HCT116 (cell line): ENCODE measurements around the gene HUNK. TPM values are rescaled to one million over a fixed set of nuclear protein-coding genes. Genes with fewer than 3 reads are reported as not detected.

ENCODE experiments used
- ATAC-seq: fragments of 200-7000 bp; cut with Tn5 transposase; 2 replicates; pipeline ENCODE4 v1.9.1; 2020; ENCODE audit warnings: mild to moderate bottlenecking, moderate library complexity
- BruUV-seq: library from RNA; stranded (reverse); fragments of 400-500 nt; replicated peaks from 2 replicates; lab custom pipeline; 2021; lab: Mats Ljungman, UMichigan
- CTCF ChIA-PET: fragments of 300-600 bp; sonication (Branson Sonifier 250); formaldehyde crosslinking; loops from one replicate; lab custom pipeline; 2021; ENCODE audit warnings: antibody characterized with exemption; lab: Charles Lee
- POLR2A ChIA-PET: fragments of 300-600, 350-600 bp; sonication (Branson Sonifier 250); formaldehyde crosslinking; loops from one replicate; lab custom pipeline; 2021; ENCODE audit warnings: antibody characterized with exemption; lab: Charles Lee
- RAD21 ChIA-PET, 2 experiments: fragments of 300-600 bp; sonication (Branson Sonifier 250); formaldehyde crosslinking; loops; one replicate each; lab custom pipeline; 2023; ENCODE audit warnings: low total read pairs in 2 of 2; ENCODE audit not compliant: uncharacterized antibody in 2 of 2, unreplicated experiment in 2 of 2, low non-redundant PET in 1 of 2; lab: Charles Lee
- DNase-seq: peaks from one replicate; pipeline ENCODE4 v3.0.0-alpha.2; 2010; ENCODE audit warnings: low read depth, low spot score
- H2AFZ ChIP-seq: fragments of 200-600 bp; shearing (Covaris generic), sonication (generic); 2 replicates; pipeline ENCODE4 v1.6.1; 2017; ENCODE audit warnings: low read depth, mixed run types, mixed read lengths, antibody characterized with exemption, low read length; ENCODE audit not compliant: poor library complexity, severe bottlenecking
- H3K27ac ChIP-seq: 2 replicates; pipeline ENCODE4 v1.5.1; 2012; ENCODE audit warnings: low read depth, low read length
- H3K27me3 ChIP-seq: fragments of 200-600 bp; sonication (generic); 2 replicates; pipeline ENCODE4 v1.6.1; 2016; ENCODE audit warnings: mixed run types, low read length, mixed read lengths; ENCODE audit not compliant: insufficient read depth
- H3K36me3 ChIP-seq, 2 experiments: fragments of 200-500 bp in 1 of 2; fragments of 200-600 bp in 1 of 2; sonication (Bioruptor generic) in 1 of 2; sonication (generic) in 1 of 2; 2 replicates each; pipeline versions ENCODE4 v1.5.1 to v1.6.1; 2014 to 2016; ENCODE audit warnings: low read length in 2 of 2, inconsistent platforms in 1 of 2, mixed read lengths in 1 of 2, mixed run types in 1 of 2; ENCODE audit not compliant: insufficient read depth in 2 of 2, control insufficient read depth in 1 of 2
- H3K4me1 ChIP-seq, 2 experiments: fragments of 200-600 bp in 1 of 2; sonication (generic) in 1 of 2; 2 replicates each; pipeline versions ENCODE4 v1.5.1 to v1.6.1; 2012 to 2017; ENCODE audit warnings: low read length in 2 of 2, inconsistent platforms in 1 of 2, mild to moderate bottlenecking in 1 of 2, mixed read lengths in 1 of 2, mixed run types in 1 of 2, moderate library complexity in 1 of 2; ENCODE audit not compliant: insufficient read depth in 2 of 2, control insufficient read depth in 1 of 2
- H3K4me2 ChIP-seq: fragments of 200-600 bp; sonication (generic); 2 replicates; pipeline ENCODE4 v1.6.1; 2017; ENCODE audit warnings: mixed run types, low read length, mixed read lengths
- H3K4me3 ChIP-seq, 2 experiments: fragments of 200-600 bp in 1 of 2; sonication (generic) in 1 of 2; replicated peaks in 1 of 2; 2 replicates each; pipeline ENCODE4 v1.5.1; 2011 to 2016; ENCODE audit warnings: low read length in 2 of 2, control low read depth in 1 of 2, low read depth in 1 of 2, mild to moderate bottlenecking in 1 of 2, mixed read lengths in 1 of 2, mixed run types in 1 of 2
- H3K79me2 ChIP-seq: fragments of 200-600 bp; sonication (generic); 2 replicates; pipeline ENCODE4 v1.6.1; 2017; ENCODE audit warnings: mild to moderate bottlenecking, mixed run types, low read length, moderate library complexity, mixed read lengths; ENCODE audit not compliant: insufficient read depth
- H3K9ac ChIP-seq: fragments of 200-600 bp; sonication (generic); 2 replicates; pipeline ENCODE4 v1.6.1; 2016; ENCODE audit warnings: low read length, mixed read lengths
- H3K9me2 ChIP-seq: fragments of 200-600 bp; sonication (generic), shearing (Covaris generic); 2 replicates; pipeline ENCODE4 v1.6.1; 2017; ENCODE audit warnings: mixed run types, mild to moderate bottlenecking, moderate library complexity; ENCODE audit not compliant: insufficient read depth
- H3K9me3 ChIP-seq, 2 experiments: fragments of 200-500 bp in 1 of 2; fragments of 200-600 bp in 1 of 2; sonication (Bioruptor generic) in 1 of 2; sonication (generic) in 1 of 2; 2 replicates each; pipeline ENCODE4 v1.6.1; 2014 to 2017; ENCODE audit warnings: low read length in 2 of 2, mixed read lengths in 2 of 2, inconsistent platforms in 1 of 2, low read depth in 1 of 2, mild to moderate bottlenecking in 1 of 2, mixed run types in 1 of 2, moderate library complexity in 1 of 2; ENCODE audit not compliant: control insufficient read depth in 1 of 2, insufficient read depth in 1 of 2
- H4K20me1 ChIP-seq: fragments of 200-600 bp; sonication (generic), shearing (Covaris generic); 2 replicates; pipeline ENCODE4 v1.6.1; 2017; ENCODE audit warnings: mixed run types, mild to moderate bottlenecking, moderate library complexity; ENCODE audit not compliant: insufficient read depth
- CBX3 ChIP-seq: IDR thresholded peaks from 2 replicates; pipeline ENCODE4 v1.6.1; 2012; ENCODE audit warnings: low read depth
- CEBPB ChIP-seq: IDR thresholded peaks from 2 replicates; pipeline ENCODE4 v1.6.1; 2012; ENCODE audit warnings: low read depth
- EGR1 ChIP-seq: IDR thresholded peaks from 2 replicates; pipeline ENCODE4 v1.6.1; 2012; ENCODE audit warnings: low read depth
- ELF1 ChIP-seq: IDR thresholded peaks from 2 replicates; pipeline ENCODE4 v1.6.1; 2012; ENCODE audit warnings: low read depth, borderline replicate concordance
- EZH2 ChIP-seq: fragments of 200-600 bp; sonication (generic); IDR thresholded peaks from 2 replicates; pipeline ENCODE4 v1.6.1; 2017; ENCODE audit warnings: antibody characterized with exemption, mixed run types
- EZH2phosphoT487 ChIP-seq: fragments of 200-600 bp; IDR thresholded peaks from 2 replicates; pipeline ENCODE4 v1.6.1; 2018; ENCODE audit warnings: antibody characterized with exemption, borderline replicate concordance
- JUND ChIP-seq: IDR thresholded peaks from 2 replicates; pipeline ENCODE4 v1.6.1; 2012
- POLR2A ChIP-seq: IDR thresholded peaks from 2 replicates; pipeline ENCODE4 v1.7.0; 2011; ENCODE audit warnings: borderline replicate concordance; ENCODE audit not compliant: insufficient read depth, insufficient read length; ENCODE audit errors: extremely low read depth
- POLR2AphosphoS5 ChIP-seq: IDR thresholded peaks from 2 replicates; pipeline ENCODE4 v1.6.1; 2011; ENCODE audit warnings: mild to moderate bottlenecking, low read depth, low read length, moderate library complexity
- REST ChIP-seq: IDR thresholded peaks from 2 replicates; pipeline ENCODE4 v1.6.1; 2012; ENCODE audit warnings: low read depth
- SIN3A ChIP-seq: IDR thresholded peaks from 2 replicates; pipeline ENCODE4 v1.6.1; 2012; ENCODE audit warnings: low read depth
- SP1 ChIP-seq: IDR thresholded peaks from 2 replicates; pipeline ENCODE4 v1.6.1; 2012; ENCODE audit warnings: low read depth
- SRF ChIP-seq: IDR thresholded peaks from 2 replicates; pipeline ENCODE4 v1.6.1; 2012; ENCODE audit warnings: low read depth
- TCF7L2 ChIP-seq: IDR thresholded peaks from 2 replicates; pipeline ENCODE4 v1.7.0; 2011; ENCODE audit warnings: borderline replicate concordance, inconsistent platforms; ENCODE audit not compliant: insufficient read depth, insufficient read length; ENCODE audit errors: extremely low read depth
- YY1 ChIP-seq: IDR thresholded peaks from 2 replicates; pipeline ENCODE4 v1.6.1; 2011; ENCODE audit warnings: low read length, low read depth, moderate library complexity, mild to moderate bottlenecking; ENCODE audit not compliant: insufficient replicate concordance; ENCODE audit errors: extremely low read depth
- ZBTB33 ChIP-seq: IDR thresholded peaks from 2 replicates; pipeline ENCODE4 v1.6.1; 2011; ENCODE audit warnings: mild to moderate bottlenecking, low read length, moderate library complexity; ENCODE audit not compliant: insufficient replicate concordance; ENCODE audit errors: extremely low read depth
- ZFX ChIP-seq: fragments of 450-650 bp; IDR thresholded peaks from 2 replicates; pipeline ENCODE4 v1.6.1; 2017
- intact Hi-C: fragments of 100-400 bp; cut with micrococcal nuclease; formaldehyde crosslinking; loops from 2 replicates; pipeline ENCODE4 v1.10.0; 2022
- total RNA-seq: library from RNA; stranded (reverse); gene quantifications from one replicate; pipeline ENCODE4 v1.2.1, GENCODE V29; 2021; ENCODE audit not compliant: unreplicated experiment
- TF ChIP-seq, protein P1 (sequence below): IDR thresholded peaks from 2 replicates; pipeline ENCODE4 v1.6.1; 2012

Gene HUNK
- total RNA-seq, 1 experiment from 2014 or later = not detected

DNA sequence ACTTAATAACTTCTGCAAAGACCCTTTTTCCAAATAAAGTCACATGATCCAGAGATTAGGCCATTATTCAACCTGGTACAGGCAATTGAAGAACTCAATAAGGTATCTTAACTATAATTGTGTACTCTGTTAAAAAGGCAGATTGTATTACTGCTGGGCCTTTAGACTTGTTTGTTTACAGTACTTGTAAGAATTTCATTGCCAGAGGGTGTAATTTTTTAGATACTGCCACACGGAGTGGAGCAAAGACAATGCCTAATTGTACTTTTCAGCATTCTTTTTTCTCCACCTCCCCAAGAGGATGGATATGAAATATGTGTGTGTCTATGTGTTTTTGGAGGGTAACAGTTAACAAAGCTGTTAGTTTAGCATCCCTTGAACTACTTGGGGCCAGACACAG, 47.5 kb downstream of the HUNK start (continued):
- TF ChIP-seq REST (no peak), SIN3A (no peak), YY1 (no peak), SRF (no peak)

- ChIA-PET POLR2A (no interaction called here), RAD21 (no interaction called here), CTCF (no interaction called here)
- Histone ChIP-seq H3K9me2 (no peaks in the 10 kb centered on the region), H3K4me1 (no peaks in the 10 kb centered on the region), H3K27me3 (peaks cover 10% of the 10 kb centered on the region), H4K20me1 (no peaks in the 10 kb centered on the region), H3K4me2 (no peak overlapping the region), H3K27ac (no peak overlapping the region), H3K36me3 (no peaks in the 10 kb centered on the region), H2AFZ (no peak overlapping the region), H3K79me2 (no peaks in the 10 kb centered on the region), H3K9ac (no peak overlapping the region), H3K9me3 (no peaks in the 10 kb centered on the region), H3K4me3 (no peak overlapping the region)
- TF ChIP-seq JUND (no peak), CEBPB (no peak), POLR2A (no peak), TCF7L2 (no peak), ZFX (no peak), ELF1 (no peak), YY1 (no peak), REST (no peak), EZH2 (no peak), SIN3A (no peak), POLR2AphosphoS5 (no peak), ZBTB33 (no peak), SP1 (no peak), EZH2phosphoT487 (no peak), CBX3 (no peak), EGR1 (no peak)
- TF ChIP-seq, protein P1, sequence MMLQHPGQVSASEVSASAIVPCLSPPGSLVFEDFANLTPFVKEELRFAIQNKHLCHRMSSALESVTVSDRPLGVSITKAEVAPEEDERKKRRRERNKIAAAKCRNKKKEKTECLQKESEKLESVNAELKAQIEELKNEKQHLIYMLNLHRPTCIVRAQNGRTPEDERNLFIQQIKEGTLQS = no peak
- BruUV-seq = no TSS peak
- intact Hi-C loops = no loop called here
- ATAC-seq = no peak
- DNase-seq = no peak
Observed at GRCh38 chr21:31921079-31921478, 48.3 kb downstream of the HUNK start.
